Ovary (tissue), 3 donors: ENCODE measurements around the gene ZNF552.

Source experiments
- CTCF ChIP-seq, 3 donors: fragments of 450-650 bp in 2 of 3; fragments of 200-600 bp in 1 of 3; IDR thresholded peaks; one replicate each; pipeline versions ENCODE4 v1.5.1 to v1.8.0; 2016 to 2022; ENCODE audit warnings: antibody characterized with exemption in 3 of 3, mild to moderate bottlenecking in 1 of 3
- EP300 ChIP-seq: sonication (generic); formaldehyde crosslinking; IDR thresholded peaks from one replicate; pipeline ENCODE4 v1.6.1; 2017; ENCODE audit warnings: antibody characterized with exemption
- POLR2A ChIP-seq: fragments of 450-650 bp; IDR thresholded peaks from one replicate; pipeline ENCODE4 v1.6.1; 2017; ENCODE audit warnings: antibody characterized with exemption, mild to moderate bottlenecking, moderate library complexity
- donor health status: DM: no; HTN: no; CAD: no.

GRCh38 chr19:57818378-57818777, 3.7 kb upstream of the ZNF552 start:
- TF ChIP-seq CTCF (IDR thresholded peaks at IDR 0.05) (no peak), POLR2A (no peak), EP300 (no peak)
